IPS-15b (cell line): ENCODE measurements around the gene NOTO.

ENCODE experiments used
- H3K27me3 ChIP-seq: one replicate; pipeline ENCODE4 v1.6.1; 2013; ENCODE audit warnings: low read length; ENCODE audit not compliant: control insufficient read depth, insufficient read depth
- H3K36me3 ChIP-seq: one replicate; pipeline ENCODE4 v1.6.1; 2013; ENCODE audit warnings: low read length; ENCODE audit not compliant: control insufficient read depth, insufficient read depth
- H3K4me1 ChIP-seq: one replicate; pipeline ENCODE4 v1.6.1; 2013; ENCODE audit warnings: mild to moderate bottlenecking, low read length; ENCODE audit not compliant: control insufficient read depth, insufficient read depth
- H3K4me3 ChIP-seq: one replicate; pipeline ENCODE4 v1.5.1; 2013; ENCODE audit warnings: low read depth, low read length
- H3K9ac ChIP-seq: one replicate; pipeline ENCODE4 v1.6.1; 2013; ENCODE audit warnings: low read depth, mild to moderate bottlenecking, low read length
- H3K9me3 ChIP-seq: one replicate; pipeline ENCODE4 v1.6.1; 2013; ENCODE audit warnings: mild to moderate bottlenecking, low read length; ENCODE audit not compliant: control insufficient read depth, insufficient read depth

NOTO gene

DNA sequence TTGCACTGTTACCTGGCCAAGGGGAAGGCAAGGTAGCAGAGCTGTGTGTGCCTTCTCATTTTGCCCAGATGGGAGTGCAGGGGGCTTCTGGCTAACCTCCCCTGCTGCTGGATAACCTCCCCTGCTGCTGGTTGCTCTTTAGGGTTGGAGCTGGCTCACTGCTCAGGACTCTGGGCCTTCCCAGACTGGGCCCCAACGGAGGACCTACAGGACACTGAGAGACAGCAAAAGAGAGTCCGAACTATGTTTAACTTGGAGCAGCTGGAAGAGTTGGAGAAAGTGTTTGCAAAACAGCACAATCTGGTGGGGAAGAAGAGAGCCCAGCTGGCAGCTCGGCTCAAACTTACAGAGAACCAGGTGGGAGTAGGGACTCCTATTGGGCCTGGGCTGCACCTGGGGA lies 5.9 kb downstream of the NOTO start:
- Histone ChIP-seq H3K9me3 (no peaks in the 10 kb centered on the region), H3K27me3 (peaks cover 21% of the 10 kb centered on the region), H3K4me3 (no peak overlapping the region), H3K36me3 (no peaks in the 10 kb centered on the region), H3K4me1 (peaks cover 2% of the 10 kb centered on the region), H3K9ac (no peak overlapping the region)

DNA sequence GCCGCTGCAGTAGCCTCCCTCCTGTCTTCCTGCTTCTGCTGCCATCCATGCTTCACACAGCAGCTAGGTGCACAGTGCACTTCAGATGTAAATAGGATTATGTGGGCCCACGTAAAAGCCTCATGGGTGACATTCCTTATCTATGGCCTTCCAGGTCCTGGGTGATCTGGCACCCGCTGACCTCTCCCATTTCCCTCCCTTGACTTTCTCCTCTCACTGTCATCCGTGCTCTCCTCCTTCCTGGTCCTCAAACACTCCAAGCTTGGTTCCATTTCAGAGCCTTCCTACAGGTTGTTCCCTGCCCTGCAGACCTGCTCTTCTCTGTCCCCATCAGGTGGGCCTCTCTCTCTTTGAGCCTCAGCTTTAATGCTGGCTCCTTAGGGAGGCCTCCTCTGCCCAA lies 7.6 kb downstream of the NOTO start:
- Histone ChIP-seq H3K4me1 (peaks cover 4% of the 10 kb centered on the region), H3K27me3 (peaks cover 7% of the 10 kb centered on the region), H3K4me3 (no peak overlapping the region), H3K9me3 (no peaks in the 10 kb centered on the region), H3K9ac (no peak overlapping the region), H3K36me3 (no peaks in the 10 kb centered on the region)

DNA sequence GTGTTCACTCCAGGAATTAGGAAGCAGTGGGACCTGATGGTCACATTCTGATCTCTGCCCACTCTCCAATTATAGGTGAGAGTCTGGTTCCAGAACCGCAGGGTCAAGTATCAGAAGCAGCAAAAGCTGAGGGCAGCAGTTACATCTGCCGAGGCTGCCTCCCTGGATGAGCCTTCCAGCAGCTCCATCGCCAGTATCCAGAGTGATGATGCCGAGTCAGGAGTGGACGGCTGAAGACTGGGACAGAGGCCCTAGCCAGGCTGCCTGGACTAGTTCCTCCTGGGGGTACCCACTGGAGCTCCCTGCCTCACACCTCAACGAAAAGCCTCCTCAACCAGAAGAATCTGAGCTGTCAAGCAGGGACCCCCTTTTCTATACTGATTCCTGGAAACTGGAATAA lies 8.3 kb downstream of the NOTO start:
- Histone ChIP-seq H3K27me3 (peaks cover 6% of the 10 kb centered on the region), H3K9ac (no peak overlapping the region), H3K4me1 (peaks cover 8% of the 10 kb centered on the region), H3K4me3 (no peak overlapping the region), H3K36me3 (no peaks in the 10 kb centered on the region), H3K9me3 (no peaks in the 10 kb centered on the region)

DNA sequence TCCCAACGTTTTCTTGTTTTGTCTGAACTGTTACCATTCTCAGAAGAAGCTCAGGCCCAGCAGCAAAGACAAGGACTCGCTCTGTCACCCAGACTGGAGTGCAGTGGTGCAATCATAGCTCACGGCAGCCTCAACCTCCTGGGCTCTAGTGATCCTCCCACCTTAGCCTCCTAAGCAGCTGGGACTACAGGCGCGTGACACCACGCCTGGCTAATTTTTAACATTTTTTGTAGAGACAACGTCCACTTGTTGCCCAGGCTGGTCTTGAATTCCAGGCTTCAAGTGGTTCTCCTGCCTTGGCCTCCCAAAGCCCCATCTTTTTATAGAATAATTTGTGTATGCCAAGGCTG lies 9.7 kb downstream of the NOTO start:
- Histone ChIP-seq H3K36me3 (no peaks in the 10 kb centered on the region), H3K4me3 (no peak overlapping the region), H3K27me3 (peaks cover 4% of the 10 kb centered on the region), H3K4me1 (peaks cover 8% of the 10 kb centered on the region), H3K9ac (no peak overlapping the region), H3K9me3 (no peaks in the 10 kb centered on the region)

DNA sequence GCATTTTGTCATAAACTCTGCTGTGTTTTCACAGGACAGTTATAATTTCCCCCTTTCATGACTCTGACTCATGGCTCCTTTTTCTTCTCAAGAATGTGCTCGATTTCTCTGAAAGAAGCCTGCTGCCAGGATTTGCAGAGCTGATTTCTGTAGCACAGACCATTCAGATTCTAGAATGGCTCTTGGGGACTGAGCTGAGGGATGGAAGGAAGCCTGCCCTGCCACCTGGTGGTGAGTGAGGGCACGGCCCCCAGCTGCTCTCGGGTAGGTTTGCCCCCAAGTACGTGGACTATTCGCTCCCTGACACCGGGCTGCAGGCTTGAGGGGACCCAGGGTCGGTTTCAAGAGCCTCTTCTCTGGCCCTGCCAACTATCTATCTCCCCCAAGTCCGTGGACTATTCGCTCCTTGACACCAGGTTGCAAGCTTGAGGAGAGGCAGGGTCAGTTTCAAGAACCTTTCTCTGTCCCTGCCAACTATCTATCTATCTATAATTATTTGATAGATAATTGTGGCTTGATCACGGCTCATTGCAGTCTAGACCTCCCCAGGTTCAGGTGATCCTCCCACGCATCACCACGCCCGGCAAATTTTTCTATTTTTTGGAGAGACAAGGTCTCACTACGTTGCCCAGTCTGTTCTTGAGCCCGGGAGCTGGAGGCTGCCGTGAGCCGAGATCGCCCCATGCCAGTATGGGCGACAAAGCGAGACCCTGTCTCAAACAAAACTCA lies 10.2 kb downstream of the NOTO start:
- Histone ChIP-seq H3K4me1 (peaks cover 8% of the 10 kb centered on the region), H3K4me3 (no peak overlapping the region), H3K9ac (no peak overlapping the region), H3K27me3 (peaks cover 4% of the 10 kb centered on the region), H3K9me3 (no peaks in the 10 kb centered on the region), H3K36me3 (no peaks in the 10 kb centered on the region)

DNA sequence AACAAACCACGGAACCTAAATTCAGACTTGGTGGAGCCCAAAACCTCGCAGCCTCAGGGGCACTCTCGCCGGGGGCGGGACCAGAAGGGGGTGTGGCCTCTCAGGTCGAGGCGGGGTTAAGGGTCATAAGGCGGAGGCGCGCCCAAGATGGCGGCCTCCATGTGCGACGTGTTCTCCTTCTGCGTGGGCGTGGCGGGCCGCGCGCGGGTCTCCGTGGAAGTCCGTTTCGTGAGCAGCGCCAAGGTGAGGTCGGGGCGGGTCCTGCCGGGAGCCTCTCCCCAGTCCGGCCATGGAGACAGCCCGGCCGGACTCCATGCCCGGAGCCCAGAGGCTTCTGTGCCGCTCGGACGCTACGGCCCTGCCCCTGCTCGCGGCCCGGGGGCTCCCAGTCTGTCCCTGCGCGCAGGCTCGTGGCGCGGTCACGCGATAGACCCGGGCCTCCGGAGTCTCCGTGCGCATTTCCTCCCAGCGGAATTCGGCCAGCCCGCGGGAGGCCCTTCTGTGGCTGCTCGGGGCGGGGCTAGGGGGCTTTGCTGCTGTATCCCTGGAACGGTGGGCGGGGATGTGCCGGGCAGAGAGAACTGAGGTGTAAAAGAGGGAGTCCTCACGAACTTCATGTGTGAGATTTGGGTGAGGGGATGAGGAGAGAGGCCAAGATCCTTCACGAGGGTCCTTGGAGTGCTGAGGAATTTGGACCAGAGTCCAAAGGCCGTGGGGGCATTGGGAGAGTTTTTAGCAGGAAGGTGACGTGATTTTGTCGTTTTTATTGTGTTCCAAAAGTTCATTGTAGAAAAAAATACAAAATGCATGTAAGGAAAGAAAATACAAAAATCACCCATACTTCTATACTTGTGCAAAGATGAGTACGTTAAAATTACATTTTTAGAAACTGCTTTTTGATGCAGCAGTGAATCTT lies 12.0 kb downstream of the NOTO start, which contains the start of gene SMYD5:
SMYD5 (plus strand) TSS at position 126 of the 916 bp plus-strand sequence; CDS start at position 148, 22 bp downstream.
- Histone ChIP-seq H3K9me3 (no peaks in the 10 kb centered on the region), H3K9ac (peak within 1 kb of the TSS; percentile 84), H3K4me1 (peaks cover 8% of the 10 kb centered on the region), H3K36me3 (no peaks in the 10 kb centered on the region), H3K4me3 (peak within 1 kb of the TSS; percentile 65), H3K27me3 (peaks cover 4% of the 10 kb centered on the region)

DNA sequence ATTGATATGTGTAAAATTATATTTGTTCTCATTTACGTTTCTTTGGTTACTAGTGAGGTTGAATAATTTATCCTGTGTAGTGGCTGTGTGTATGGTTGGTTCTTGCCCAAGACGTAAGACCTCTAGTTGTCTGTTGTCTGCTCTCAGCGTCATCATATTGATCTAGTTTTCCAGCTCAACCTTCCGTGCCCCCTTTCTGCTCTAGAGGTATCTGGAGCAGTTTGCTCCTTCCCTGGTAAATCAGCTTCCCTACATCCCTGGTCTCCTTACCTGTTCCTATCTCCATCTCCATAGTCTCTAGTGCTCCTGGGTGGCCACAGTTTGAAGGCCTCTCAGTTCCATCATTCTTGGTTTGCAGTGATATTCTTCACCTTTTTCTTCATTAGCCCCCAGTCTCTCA lies 12.9 kb downstream of the NOTO start:
- H3K4me1 ChIP-seq = peaks cover 8% of the 10 kb centered on the region
- no peak overlapping the region for H3K9ac ChIP-seq
- no peaks in the 10 kb centered on the region for H3K36me3 ChIP-seq
- peak overlapping the region; percentile 65 for H3K4me3 ChIP-seq
- no peaks in the 10 kb centered on the region for H3K27me3 ChIP-seq
- no peaks in the 10 kb centered on the region for H3K9me3 ChIP-seq

DNA sequence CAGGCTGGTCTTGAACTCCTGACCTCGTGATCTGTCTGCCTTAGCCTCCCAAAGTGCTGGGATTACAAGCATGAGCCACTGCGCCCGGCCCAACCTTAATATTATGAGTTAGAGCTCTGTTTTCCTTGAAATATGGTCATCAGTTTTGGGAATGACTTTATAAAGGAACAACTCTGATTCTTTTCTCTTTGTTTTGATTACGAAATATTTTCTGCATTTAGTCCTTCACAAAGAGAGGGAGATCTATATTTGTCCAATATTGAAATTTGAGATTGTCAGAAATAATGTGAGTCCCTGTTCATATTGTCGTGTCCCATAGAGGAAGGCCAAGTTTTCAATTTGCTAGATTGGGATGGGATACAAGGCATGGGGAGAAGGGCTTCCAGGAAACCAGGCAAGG lies 14.8 kb downstream of the NOTO start:
- peaks cover 3% of the 10 kb centered on the region for H3K36me3 ChIP-seq
- no peaks in the 10 kb centered on the region for H3K27me3 ChIP-seq
- peaks cover 8% of the 10 kb centered on the region for H3K4me1 ChIP-seq
- H3K4me3 ChIP-seq = no peak overlapping the region
- no peak overlapping the region for H3K9ac ChIP-seq
- H3K9me3 ChIP-seq = no peaks in the 10 kb centered on the region

DNA sequence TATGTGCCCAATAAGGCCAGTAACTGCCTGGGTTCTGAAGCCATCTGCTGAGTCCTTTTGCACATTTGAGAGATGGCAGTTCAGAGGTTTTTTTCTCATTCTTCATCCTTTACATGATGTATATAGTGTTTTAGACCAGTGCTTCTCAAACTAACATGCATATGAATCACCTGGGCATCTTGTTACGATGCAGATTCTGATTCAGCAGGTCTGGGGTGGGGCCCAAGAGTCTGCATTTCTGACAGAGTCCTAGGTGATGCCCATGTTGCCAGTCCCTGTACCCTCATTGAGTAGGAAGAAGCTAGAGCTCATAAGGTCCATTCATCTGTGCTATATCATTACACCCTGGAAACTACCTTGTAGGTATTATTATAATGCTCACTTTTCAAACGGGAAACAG lies 15.5 kb downstream of the NOTO start:
- Histone ChIP-seq H3K4me1 (peaks cover 6% of the 10 kb centered on the region), H3K9ac (no peak overlapping the region), H3K27me3 (no peaks in the 10 kb centered on the region), H3K36me3 (peaks cover 6% of the 10 kb centered on the region), H3K4me3 (no peak overlapping the region), H3K9me3 (no peaks in the 10 kb centered on the region)

DNA sequence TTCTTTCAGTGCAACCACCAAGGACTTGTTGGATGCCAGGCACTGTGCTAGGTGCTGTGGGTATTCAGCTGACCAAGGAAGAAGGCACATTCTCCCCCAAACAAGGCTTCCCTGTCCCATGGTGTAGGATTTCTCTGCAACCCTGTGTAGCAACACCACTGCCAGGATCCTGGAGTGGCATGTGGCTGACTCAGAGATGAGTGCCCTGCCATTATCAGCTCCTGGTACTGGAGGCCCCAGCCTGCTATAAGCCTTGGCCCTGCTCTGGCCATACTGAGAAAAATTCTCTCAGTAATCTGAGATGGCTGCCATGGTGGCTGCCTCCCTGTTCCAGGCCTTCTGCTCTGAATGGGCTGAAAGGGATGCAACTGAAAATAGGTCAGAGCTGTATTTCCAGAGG lies 15.9 kb downstream of the NOTO start:
- H3K9ac ChIP-seq = no peak overlapping the region
- H3K4me3 ChIP-seq = no peak overlapping the region
- H3K4me1 ChIP-seq = peaks cover 6% of the 10 kb centered on the region
- H3K36me3 ChIP-seq = peaks cover 9% of the 10 kb centered on the region
- no peaks in the 10 kb centered on the region for H3K9me3 ChIP-seq
- H3K27me3 ChIP-seq = no peaks in the 10 kb centered on the region

DNA sequence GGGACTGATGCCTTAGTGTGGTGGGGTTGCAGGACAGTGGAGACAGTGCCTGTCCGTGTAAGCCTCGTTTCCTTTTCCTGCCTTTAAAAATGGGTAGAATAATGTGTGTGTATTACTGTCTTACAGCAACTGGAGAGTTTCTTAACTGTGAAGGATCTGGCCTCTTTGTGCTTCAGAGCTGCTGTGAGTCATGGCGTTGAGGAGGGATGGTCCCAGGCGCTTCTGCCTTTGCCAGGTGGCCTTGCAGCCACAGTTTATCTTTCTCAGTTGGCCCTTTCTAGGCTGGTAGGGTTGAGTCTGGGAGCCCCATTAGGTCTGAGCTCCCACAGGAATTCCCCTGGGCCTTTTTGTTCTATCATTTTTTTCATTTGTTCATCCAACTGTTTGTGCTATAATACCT lies 21.4 kb downstream of the NOTO start:
- H3K9ac ChIP-seq = no peak overlapping the region
- no peaks in the 10 kb centered on the region for H3K9me3 ChIP-seq
- H3K27me3 ChIP-seq = no peaks in the 10 kb centered on the region
- H3K4me1 ChIP-seq = no peaks in the 10 kb centered on the region
- no peak overlapping the region for H3K4me3 ChIP-seq
- peaks cover 22% of the 10 kb centered on the region for H3K36me3 ChIP-seq
